ENCODE results near the gene GABPB2. TPM values are rescaled to one million over a fixed set of nuclear protein-coding genes. Genes with fewer than 3 reads are reported as not detected.

GABPB2 gene
- polyA plus RNA-seq, 1 of the 3 experiments (the other 2 are of a cell fraction): 2.4 TPM

- TF ChIP-seq RCOR1 (IDR thresholded peaks at IDR 0.05; ENCODE audit: low read length) (peak; percentile 74; the same call in 1 of the 2 replicates), TAF1 (IDR thresholded peaks at IDR 0.05; ENCODE audit: borderline replicate concordance, low read depth, low read length) (peak; percentile 79), GABPA (IDR thresholded peaks at IDR 0.05; ENCODE audit: low read depth) (peak; percentile 97), RFX5 (IDR thresholded peaks at IDR 0.05; ENCODE audit: low read length) (peak; percentile 50; the same call in 1 of the 2 replicates), CHD2 (IDR thresholded peaks at IDR 0.05; ENCODE audit: low read length, partially characterized antibody) (peak; percentile 96), MXI1 (IDR thresholded peaks at IDR 0.05; ENCODE audit: low read depth, low read length) (peak; percentile 85; the same call in 1 of the 2 replicates), ELF1 (IDR thresholded peaks at IDR 0.05) (peak; percentile 100), TCF12 (IDR thresholded peaks at IDR 0.05) (peak; percentile 65; the same call in 1 of the 2 replicates), JUND (IDR thresholded peaks at IDR 0.05) (no peak; the same call in 1 of the 2 replicates), FOSL2 (IDR thresholded peaks at IDR 0.05; ENCODE audit: borderline replicate concordance, low read depth) (no peak), NFIC (IDR thresholded peaks at IDR 0.05; ENCODE audit: borderline replicate concordance) (0 out of 2 replicates have a peak, but pooled peaks have one; percentile 16)
- TF ChIP-seq, protein P1, sequence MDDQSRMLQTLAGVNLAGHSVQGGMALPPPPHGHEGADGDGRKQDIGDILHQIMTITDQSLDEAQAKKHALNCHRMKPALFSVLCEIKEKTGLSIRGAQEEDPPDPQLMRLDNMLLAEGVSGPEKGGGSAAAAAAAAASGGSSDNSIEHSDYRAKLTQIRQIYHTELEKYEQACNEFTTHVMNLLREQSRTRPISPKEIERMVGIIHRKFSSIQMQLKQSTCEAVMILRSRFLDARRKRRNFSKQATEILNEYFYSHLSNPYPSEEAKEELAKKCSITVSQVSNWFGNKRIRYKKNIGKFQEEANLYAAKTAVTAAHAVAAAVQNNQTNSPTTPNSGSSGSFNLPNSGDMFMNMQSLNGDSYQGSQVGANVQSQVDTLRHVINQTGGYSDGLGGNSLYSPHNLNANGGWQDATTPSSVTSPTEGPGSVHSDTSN (IDR thresholded peaks at IDR 0.05): peak; percentile 66
- TF ChIP-seq, protein P2, sequence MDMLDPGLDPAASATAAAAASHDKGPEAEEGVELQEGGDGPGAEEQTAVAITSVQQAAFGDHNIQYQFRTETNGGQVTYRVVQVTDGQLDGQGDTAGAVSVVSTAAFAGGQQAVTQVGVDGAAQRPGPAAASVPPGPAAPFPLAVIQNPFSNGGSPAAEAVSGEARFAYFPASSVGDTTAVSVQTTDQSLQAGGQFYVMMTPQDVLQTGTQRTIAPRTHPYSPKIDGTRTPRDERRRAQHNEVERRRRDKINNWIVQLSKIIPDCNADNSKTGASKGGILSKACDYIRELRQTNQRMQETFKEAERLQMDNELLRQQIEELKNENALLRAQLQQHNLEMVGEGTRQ (IDR thresholded peaks at IDR 0.05; ENCODE audit: borderline replicate concordance, low read depth, low read length): no peak
- TF ChIP-seq, protein P3, sequence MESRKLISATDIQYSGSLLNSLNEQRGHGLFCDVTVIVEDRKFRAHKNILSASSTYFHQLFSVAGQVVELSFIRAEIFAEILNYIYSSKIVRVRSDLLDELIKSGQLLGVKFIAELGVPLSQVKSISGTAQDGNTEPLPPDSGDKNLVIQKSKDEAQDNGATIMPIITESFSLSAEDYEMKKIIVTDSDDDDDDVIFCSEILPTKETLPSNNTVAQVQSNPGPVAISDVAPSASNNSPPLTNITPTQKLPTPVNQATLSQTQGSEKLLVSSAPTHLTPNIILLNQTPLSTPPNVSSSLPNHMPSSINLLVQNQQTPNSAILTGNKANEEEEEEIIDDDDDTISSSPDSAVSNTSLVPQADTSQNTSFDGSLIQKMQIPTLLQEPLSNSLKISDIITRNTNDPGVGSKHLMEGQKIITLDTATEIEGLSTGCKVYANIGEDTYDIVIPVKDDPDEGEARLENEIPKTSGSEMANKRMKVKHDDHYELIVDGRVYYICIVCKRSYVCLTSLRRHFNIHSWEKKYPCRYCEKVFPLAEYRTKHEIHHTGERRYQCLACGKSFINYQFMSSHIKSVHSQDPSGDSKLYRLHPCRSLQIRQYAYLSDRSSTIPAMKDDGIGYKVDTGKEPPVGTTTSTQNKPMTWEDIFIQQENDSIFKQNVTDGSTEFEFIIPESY (IDR thresholded peaks at IDR 0.05; ENCODE audit: borderline replicate concordance, low read depth): peak; percentile 93
These were observed 95.4 kb downstream of the GABPB2 start, which contains the start of the genes LYSMD1 and SCNM1 (continued) for GRCh38 chr1:151165738-151166504.

- Histone ChIP-seq H3K27ac (ENCODE audit: low read depth in 2 of 2, low read length in 1 of 2) (peak overlapping the region; percentile 76 to 85), H3K36me3 (replicated peaks in 1 of 2; ENCODE audit: control insufficient read depth in 1 of 2, insufficient read depth in 2 of 2, low read length in 1 of 2) (peaks cover 17 to 33% of the 10 kb centered on the region in 2 experiments), H3K27me3 (ENCODE audit: insufficient read depth) (no peaks in the 10 kb centered on the region), H3K4me2 (peak overlapping the region; percentile 93), H3K9me3 (no peaks in the 10 kb centered on the region), H3K9ac (peak overlapping the region; percentile 81), H3K4me1 (ENCODE audit: control insufficient read depth in 1 of 2, insufficient read depth in 2 of 2, low read depth in 1 of 2, low read length in 1 of 2) (peaks cover 4 to 15% of the 10 kb centered on the region in 2 experiments; a peak in 2 of 4 replicates), H2AFZ (ENCODE audit: low read depth) (peak overlapping the region; percentile 85), H3K9me2 (no peaks in the 10 kb centered on the region), H3K4me3 (ENCODE audit: low read depth in 2 of 2, low read length in 1 of 2) (peak overlapping the region; percentile 84 to 86), H4K20me1 (ENCODE audit: insufficient read depth) (no peaks in the 10 kb centered on the region), H3K79me2 (ENCODE audit: insufficient read depth) (peaks cover 40% of the 10 kb centered on the region), H3F3A (replicated peaks; ENCODE audit: insufficient read depth) (no peaks in the 10 kb centered on the region)
- peak; percentile 47 for DNase-seq
- WGBS (ENCODE audit: low lambda C conversion rate): 2% methylated on average over 15 of the region's 15 CpGs
- CTCF ChIA-PET: interaction anchor here (0.6 to 1.3 kb wide), 4 partner anchors 9 to 67 kb away, joined by 3 to 5 read pairs (median 4); partner anchors contain the start of genes TMOD4 and VPS72
- TF ChIP-seq, protein P2 (IDR thresholded peaks at IDR 0.05; ENCODE audit: borderline replicate concordance, low read depth, low read length): no peak
- TF ChIP-seq, protein P4, sequence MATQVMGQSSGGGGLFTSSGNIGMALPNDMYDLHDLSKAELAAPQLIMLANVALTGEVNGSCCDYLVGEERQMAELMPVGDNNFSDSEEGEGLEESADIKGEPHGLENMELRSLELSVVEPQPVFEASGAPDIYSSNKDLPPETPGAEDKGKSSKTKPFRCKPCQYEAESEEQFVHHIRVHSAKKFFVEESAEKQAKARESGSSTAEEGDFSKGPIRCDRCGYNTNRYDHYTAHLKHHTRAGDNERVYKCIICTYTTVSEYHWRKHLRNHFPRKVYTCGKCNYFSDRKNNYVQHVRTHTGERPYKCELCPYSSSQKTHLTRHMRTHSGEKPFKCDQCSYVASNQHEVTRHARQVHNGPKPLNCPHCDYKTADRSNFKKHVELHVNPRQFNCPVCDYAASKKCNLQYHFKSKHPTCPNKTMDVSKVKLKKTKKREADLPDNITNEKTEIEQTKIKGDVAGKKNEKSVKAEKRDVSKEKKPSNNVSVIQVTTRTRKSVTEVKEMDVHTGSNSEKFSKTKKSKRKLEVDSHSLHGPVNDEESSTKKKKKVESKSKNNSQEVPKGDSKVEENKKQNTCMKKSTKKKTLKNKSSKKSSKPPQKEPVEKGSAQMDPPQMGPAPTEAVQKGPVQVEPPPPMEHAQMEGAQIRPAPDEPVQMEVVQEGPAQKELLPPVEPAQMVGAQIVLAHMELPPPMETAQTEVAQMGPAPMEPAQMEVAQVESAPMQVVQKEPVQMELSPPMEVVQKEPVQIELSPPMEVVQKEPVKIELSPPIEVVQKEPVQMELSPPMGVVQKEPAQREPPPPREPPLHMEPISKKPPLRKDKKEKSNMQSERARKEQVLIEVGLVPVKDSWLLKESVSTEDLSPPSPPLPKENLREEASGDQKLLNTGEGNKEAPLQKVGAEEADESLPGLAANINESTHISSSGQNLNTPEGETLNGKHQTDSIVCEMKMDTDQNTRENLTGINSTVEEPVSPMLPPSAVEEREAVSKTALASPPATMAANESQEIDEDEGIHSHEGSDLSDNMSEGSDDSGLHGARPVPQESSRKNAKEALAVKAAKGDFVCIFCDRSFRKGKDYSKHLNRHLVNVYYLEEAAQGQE (IDR thresholded peaks at IDR 0.05; ENCODE audit: low read depth, low read length): 0 out of 2 replicates have a peak, but pooled peaks have one; percentile 16
- POLR2A ChIA-PET: interaction anchor here (0.6 to 1.0 kb wide), 3 partner anchors 23 to 96 kb away, joined by 3 to 4 read pairs (median 3); partner anchors contain the start of gene GABPB2
These were observed 96.0 kb downstream of the GABPB2 start for GRCh38 chr1:151166505-151166956.

All from SK-N-SH (cell line).